KMS-11 (cell line): ENCODE results near the gene SLC48A1.

Source experiments
- H2AFZ ChIP-seq: fragments of 200-600 bp; sonication (generic); 2 replicates; pipeline ENCODE4 v1.6.1; 2016; ENCODE audit warnings: antibody characterized with exemption, mixed run types, low read depth
- H3K27ac ChIP-seq: fragments of 200-600 bp; sonication (generic); 2 replicates; pipeline ENCODE4 v1.6.1; 2016; ENCODE audit warnings: mild to moderate bottlenecking, mixed run types
- H3K27me3 ChIP-seq: fragments of 200-600 bp; sonication (generic); 2 replicates; pipeline ENCODE4 v1.6.1; 2017; ENCODE audit warnings: mild to moderate bottlenecking, low read depth, mixed run types, moderate library complexity; ENCODE audit not compliant: insufficient read depth
- H3K36me3 ChIP-seq: fragments of 200-600 bp; sonication (generic); 2 replicates; pipeline ENCODE4 v1.6.1; 2017; ENCODE audit warnings: mild to moderate bottlenecking, mixed run types; ENCODE audit not compliant: insufficient read depth
- H3K4me1 ChIP-seq: fragments of 200-600 bp; sonication (generic); 2 replicates; pipeline ENCODE4 v1.6.1; 2016; ENCODE audit warnings: mild to moderate bottlenecking, low read depth, mixed run types; ENCODE audit not compliant: poor library complexity, severe bottlenecking
- H3K4me2 ChIP-seq: fragments of 200-600 bp; sonication (generic); 2 replicates; pipeline ENCODE4 v1.7.0; 2016; ENCODE audit warnings: mild to moderate bottlenecking, mixed run types
- H3K4me3 ChIP-seq: fragments of 200-600 bp; sonication (generic); IDR thresholded peaks from 2 replicates; pipeline ENCODE4 v1.6.1; 2017; ENCODE audit warnings: low read depth, low read length, mixed read lengths; ENCODE audit not compliant: insufficient read depth
- H3K79me2 ChIP-seq: fragments of 200-600 bp; sonication (generic); 2 replicates; pipeline ENCODE4 v1.6.1; 2016; ENCODE audit warnings: low read depth, mixed run types; ENCODE audit not compliant: insufficient read depth
- H3K9ac ChIP-seq: fragments of 200-600 bp; sonication (generic); 2 replicates; pipeline ENCODE4 v1.6.1; 2016; ENCODE audit warnings: mild to moderate bottlenecking, mixed run types
- H4K20me1 ChIP-seq: fragments of 200-600 bp; sonication (generic); 2 replicates; pipeline ENCODE4 v1.6.1; 2016; ENCODE audit warnings: mild to moderate bottlenecking, mixed run types; ENCODE audit not compliant: insufficient read depth
- CTCF ChIP-seq: fragments of 200-600 bp; sonication (generic); conservative IDR thresholded peaks from 2 replicates; pipeline ENCODE4 v1.6.1; 2017; ENCODE audit warnings: low read depth, mild to moderate bottlenecking, antibody characterized with exemption, low read length, moderate library complexity, mixed read lengths

Gene SLC48A1

GRCh38 chr12:47747126-47747525 lies 25.9 kb upstream of the SLC48A1 start:
- Histone ChIP-seq H3K27ac (no peak overlapping the region), H3K36me3 (no peaks in the 10 kb centered on the region), H3K9ac (no peak overlapping the region), H3K79me2 (no peaks in the 10 kb centered on the region), H3K4me2 (no peak overlapping the region), H3K27me3 (no peaks in the 10 kb centered on the region), H3K4me1 (peaks cover 28% of the 10 kb centered on the region), H3K4me3 (no peak overlapping the region), H2AFZ (no peak overlapping the region), H4K20me1 (no peaks in the 10 kb centered on the region)
- no peak for TF ChIP-seq CTCF

- Histone ChIP-seq H3K27ac (no peak overlapping the region), H3K79me2 (no peaks in the 10 kb centered on the region), H3K4me2 (no peak overlapping the region), H3K36me3 (no peaks in the 10 kb centered on the region), H3K27me3 (no peaks in the 10 kb centered on the region), H3K4me1 (peaks cover 29% of the 10 kb centered on the region), H4K20me1 (no peaks in the 10 kb centered on the region), H3K9ac (no peak overlapping the region), H2AFZ (no peak overlapping the region), H3K4me3 (no peak overlapping the region)
- TF ChIP-seq CTCF, result no peak
Measured at GRCh38 chr12:47747596-47748506, 25.2 kb upstream of the SLC48A1 start.

GRCh38 chr12:47748507-47748828 lies 24.6 kb upstream of the SLC48A1 start:
- Histone ChIP-seq H3K36me3 (no peaks in the 10 kb centered on the region), H4K20me1 (no peaks in the 10 kb centered on the region), H3K9ac (no peak overlapping the region), H3K4me2 (no peak overlapping the region), H2AFZ (no peak overlapping the region), H3K27ac (no peak overlapping the region), H3K4me1 (peaks cover 34% of the 10 kb centered on the region), H3K79me2 (no peaks in the 10 kb centered on the region), H3K27me3 (no peaks in the 10 kb centered on the region), H3K4me3 (no peak overlapping the region)
- TF ChIP-seq CTCF, result no peak

- Histone ChIP-seq H3K4me1 (peaks cover 34% of the 10 kb centered on the region), H3K27ac (no peak overlapping the region), H3K4me3 (no peak overlapping the region), H3K36me3 (no peaks in the 10 kb centered on the region), H3K9ac (no peak overlapping the region), H3K4me2 (no peak overlapping the region), H3K27me3 (no peaks in the 10 kb centered on the region), H3K79me2 (no peaks in the 10 kb centered on the region), H4K20me1 (no peaks in the 10 kb centered on the region), H2AFZ (no peak overlapping the region)
- TF ChIP-seq CTCF, result no peak
Measured at GRCh38 chr12:47748899-47749298, 24.1 kb upstream of the SLC48A1 start.
